Keratinocyte (primary cell): ENCODE results near the gene SLC18A2.

Experiments used
- CTCF ChIP-seq, 3 experiments: IDR thresholded peaks in 1 of 3; conservative IDR thresholded peaks in 1 of 3; optimal IDR thresholded peaks in 1 of 3; 2 replicates in 2 of 3; 3 replicates in 1 of 3; pipeline versions ENCODE3 to v1.5.1; 2011; ENCODE audit warnings: low read length in 3 of 3, mild to moderate bottlenecking in 3 of 3, moderate library complexity in 2 of 3, control low read depth in 1 of 3, inconsistent platforms in 1 of 3; ENCODE audit not compliant: insufficient read depth in 2 of 3; ENCODE audit errors: extremely low read depth in 1 of 3
- EZH2 ChIP-seq: IDR thresholded peaks from one replicate; pipeline ENCODE4 v1.6.1; 2012; ENCODE audit warnings: inconsistent platforms, mild to moderate bottlenecking, low read length, moderate library complexity

GRCh38 chr10:117318909-117319308 is 78.0 kb downstream of the SLC18A2 start:
- peak in 1 of 3 experiments; percentile 13 for TF ChIP-seq CTCF (optimal IDR thresholded peaks at IDR 0.05 in 1 of 3, IDR thresholded peaks at IDR 0.05 in 1 of 3, conservative IDR thresholded peaks at IDR 0.05 in 1 of 3; ENCODE audit: extremely low read depth in 1 of 3, insufficient read depth in 2 of 3, low read length in 3 of 3)
- TF ChIP-seq EZH2, result no peak
